ENCODE data around the gene TRAF3IP1.

TRAF3IP1 gene

DNA sequence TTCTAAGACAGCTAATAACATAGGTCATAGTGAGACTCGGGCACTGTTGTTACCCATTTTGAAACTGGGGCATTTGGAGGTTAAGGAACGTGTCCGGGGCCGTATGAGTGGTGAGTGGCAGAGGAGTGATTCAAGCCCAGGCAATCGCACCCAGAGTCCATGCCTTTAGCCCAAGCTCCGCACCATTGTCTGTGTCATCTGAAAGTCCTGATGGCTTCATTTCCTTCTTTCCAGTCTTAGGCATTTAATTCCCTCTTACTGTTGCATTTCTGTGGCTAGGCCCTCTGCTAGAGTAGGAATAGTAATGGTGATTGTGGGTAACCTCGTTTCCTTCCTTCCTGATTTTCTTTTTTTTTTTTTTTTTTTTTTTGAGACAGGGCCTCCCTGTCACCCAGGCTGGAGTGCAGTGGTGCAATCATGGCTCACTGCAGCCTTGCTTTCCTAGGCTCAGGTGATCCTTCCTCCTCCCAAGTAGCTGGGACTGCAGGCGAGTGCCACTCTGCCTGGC lies 56.6 kb downstream of the TRAF3IP1 start:
- in situ Hi-C loops (cut with MboI; ENCODE audit: low sequenced_read_pairs): no loop called here

DNA sequence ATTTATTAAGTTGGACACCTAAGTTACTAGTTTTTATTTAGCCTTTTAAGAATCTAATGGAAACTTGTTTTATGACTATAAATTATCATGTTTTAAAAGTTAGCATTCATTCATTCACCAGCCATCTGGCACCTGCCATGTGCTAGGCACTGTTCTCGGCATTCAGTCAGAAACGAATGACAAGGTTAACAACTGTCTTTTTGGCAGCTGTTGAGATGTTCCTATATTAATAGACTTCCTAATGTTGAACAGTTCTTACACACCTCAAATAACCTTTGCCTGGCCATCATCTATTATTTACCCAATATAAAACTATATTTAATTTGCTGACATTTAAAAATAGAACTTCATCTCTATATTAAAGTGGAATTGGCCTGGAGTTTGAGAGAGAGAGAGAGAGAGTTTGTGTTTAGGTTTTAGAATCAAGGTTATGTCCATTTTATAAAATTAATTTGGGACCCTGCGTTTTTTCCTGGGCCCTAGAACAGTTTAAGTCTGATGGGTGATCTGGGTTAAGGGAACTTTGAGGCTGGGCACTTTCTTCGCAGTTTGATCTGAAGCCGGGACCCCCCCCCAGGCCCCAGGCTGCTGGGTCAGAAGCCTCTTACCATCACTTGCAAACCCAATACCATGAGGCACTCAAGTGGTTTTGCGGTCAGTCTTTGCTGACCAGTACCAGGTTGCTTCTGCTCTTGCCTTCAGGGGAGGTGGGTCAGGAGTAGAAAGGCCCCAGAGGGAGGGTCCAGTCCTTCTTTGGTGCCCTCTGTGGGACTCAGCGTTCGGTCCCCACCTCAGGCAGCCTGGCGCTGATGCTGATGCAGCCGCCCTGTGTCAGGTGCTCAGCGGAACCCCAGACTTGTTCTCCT lies 58.1 kb downstream of the TRAF3IP1 start:
- in situ Hi-C loops (cut with MboI; ENCODE audit: low sequenced_read_pairs): no loop called here

DNA sequence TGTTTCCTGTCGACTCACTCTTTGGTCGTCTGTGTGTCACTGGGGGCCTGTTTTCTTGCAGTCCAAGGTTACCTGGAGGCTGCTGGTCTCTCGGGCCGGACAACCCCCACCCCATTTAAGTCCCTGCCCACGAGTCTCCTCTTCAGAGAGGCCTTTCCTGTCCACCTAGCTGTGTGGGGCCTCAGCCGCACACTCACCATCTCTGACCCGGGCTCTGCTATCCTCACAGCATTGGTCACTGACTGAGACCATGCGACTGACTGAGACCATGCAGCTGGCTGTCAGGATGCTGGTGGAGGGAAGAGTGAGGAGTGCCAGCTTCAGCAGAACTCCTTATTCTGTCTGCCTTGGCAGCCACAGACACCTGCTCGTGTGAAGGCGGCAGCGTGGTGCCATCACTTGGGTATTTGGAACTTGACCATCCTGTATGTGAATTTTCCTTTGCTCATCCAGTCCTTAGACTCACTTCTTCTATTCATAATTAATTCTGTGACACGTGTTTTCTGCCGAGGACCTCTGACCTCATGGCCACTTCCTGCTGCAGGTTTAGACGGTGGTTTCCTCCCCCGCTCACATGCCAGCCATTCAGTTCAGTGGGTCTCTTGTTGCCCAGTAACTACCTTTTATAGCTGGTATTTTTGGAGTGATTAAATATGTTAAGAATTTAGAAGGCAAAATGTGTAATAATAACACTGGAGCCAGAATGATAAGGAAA lies 58.9 kb downstream of the TRAF3IP1 start:
- in situ Hi-C loops (cut with MboI; ENCODE audit: low sequenced_read_pairs): no loop called here

DNA sequence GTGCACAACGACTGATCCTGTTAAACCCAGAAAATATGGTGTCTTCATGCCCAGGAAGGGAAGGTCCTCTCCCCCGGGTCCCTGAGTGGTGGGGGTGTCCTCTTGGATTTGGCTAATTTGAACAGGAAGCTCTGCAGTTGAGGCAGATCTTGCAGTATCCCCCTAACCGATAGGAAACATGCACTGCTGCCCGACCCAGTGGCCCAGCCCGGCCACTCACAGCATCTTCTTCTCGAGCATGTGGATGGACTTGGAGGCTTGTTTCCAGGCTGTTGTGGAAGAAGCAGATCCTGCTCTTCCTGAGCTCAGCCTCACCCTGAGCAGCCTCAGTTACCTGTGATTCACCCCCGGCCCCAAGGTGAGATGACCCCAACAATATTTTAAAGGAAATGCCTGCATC lies 60.0 kb downstream of the TRAF3IP1 start:
- in situ Hi-C loops (cut with MboI; ENCODE audit: low sequenced_read_pairs): no loop called here

DNA sequence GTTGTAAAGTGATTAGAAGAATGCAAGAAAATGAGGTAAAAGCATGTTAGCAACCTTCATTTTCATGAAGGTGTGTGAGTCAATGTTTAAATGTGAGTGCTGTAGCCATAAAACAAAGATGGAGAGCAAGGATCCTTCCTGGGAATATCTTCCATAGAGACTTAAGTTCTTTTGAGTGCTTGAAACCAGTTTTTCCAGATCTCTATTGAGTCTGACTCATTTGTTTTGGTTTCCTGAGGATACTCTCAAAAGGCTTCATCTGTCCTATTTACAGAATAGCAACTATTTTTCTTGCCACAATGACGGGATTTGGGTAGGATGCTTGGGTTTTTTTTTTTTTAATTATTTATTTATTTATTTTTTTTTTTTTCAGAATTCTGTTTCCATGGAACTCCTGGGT lies 60.5 kb downstream of the TRAF3IP1 start:
- in situ Hi-C loops (cut with MboI; ENCODE audit: low sequenced_read_pairs): no loop called here

DNA sequence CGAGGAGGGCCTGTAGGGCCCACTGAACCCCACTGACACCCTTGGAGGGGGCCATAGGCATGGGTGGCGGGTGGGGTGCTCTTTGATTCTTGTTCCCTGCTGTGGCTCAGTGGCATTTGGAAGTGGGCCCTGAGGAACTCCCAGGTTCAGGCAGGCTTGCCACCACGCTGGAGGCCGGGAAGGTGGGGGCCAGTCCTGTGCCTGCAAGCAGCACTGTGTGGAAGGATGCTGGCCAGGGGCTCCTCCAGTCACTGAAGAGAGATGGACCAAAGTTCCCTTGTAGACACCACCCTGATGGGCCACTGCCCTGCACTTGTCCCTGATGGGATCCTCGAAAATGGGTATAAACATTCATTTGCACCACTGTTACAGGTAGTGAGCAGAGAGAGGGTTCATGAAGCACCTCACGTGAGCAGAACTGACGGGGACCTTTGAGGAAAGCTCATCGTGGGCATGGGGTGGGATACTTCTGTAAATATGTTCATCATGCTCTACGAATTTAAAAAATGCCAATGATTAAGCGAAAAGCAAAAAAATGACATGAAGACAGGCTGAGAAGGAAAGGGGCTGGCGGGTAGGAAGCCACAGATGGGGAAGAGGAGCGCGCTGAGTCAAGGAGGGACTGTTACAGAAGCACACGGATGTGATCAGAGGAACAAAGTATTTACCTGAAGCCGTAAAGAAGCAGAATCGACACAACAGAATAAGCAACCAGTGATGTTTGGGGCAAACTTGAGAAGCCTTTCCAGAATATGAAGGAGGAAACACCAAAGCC lies 61.2 kb downstream of the TRAF3IP1 start:
- in situ Hi-C loops (cut with MboI; ENCODE audit: low sequenced_read_pairs): no loop called here

DNA sequence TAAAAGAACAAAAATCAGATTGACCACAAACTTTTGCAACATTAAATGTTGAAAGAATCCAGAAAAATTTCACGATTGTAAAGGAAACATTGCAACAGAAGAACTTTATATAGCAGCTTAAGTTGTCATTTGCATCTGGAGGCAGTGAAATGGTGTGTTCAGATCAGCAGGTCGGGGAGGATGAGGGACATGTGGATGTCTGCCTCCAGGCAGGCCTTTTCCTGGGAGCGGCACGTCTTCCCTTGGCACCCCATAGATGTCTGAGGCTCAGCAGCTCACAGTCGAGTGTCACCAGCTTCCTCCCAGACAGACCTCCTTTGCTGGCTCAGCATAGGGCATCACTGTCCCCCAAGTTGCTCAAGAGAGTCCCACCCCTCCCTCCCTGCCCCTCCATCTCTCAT lies 62.1 kb downstream of the TRAF3IP1 start:
- in situ Hi-C loops (cut with MboI; ENCODE audit: low sequenced_read_pairs): no loop called here

DNA sequence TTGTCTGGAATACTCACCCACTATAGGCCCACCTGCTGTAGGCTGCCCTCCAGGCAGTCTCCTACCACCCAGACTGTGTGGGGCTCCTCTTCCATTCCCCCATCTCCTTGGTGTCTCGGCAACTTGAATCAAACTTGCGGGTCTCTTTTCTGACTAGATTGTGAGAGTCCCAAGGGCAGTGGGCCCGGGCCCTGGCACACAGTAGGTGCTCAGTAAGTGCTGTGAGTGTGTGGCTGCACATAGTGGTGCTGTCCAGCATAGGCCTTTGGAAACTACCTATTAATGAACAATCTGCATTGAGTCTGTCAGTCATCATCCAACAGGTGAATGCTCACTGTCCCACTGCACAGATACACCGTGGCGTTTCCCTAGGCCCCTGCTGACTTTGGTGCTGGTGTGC lies 62.8 kb downstream of the TRAF3IP1 start:
- in situ Hi-C loops (cut with MboI; ENCODE audit: low sequenced_read_pairs): no loop called here

DNA sequence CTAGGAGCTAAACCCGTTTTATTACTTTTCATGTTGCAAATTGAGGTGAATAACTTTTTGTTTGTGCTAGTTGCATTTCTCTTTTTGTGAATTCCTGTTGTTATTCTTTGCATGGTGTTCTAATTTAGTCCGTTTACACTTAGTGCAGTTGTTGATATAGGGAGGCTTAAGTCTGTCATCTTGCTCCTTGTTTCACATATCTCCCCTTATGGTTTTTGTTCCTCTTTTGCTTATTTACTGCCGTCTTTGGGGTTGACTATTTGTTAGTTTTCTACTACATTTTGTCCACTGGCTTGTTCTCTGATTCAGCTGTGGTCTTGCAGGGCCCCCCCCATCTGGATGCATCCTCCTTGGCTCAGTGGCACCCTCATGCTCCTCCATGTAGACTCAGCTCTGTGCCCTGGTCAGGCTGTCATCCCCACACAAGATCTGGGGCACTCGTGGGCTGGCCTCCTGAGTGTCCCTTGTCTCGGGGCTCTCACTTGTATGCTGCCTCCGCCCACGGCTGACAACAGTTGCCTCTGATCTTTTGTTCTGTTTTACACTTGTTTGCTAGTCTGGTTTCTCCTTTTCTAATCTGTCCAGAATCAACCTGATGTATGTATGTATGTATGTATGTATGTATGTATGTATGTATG lies 63.5 kb downstream of the TRAF3IP1 start:
- in situ Hi-C loops (cut with MboI; ENCODE audit: low sequenced_read_pairs): no loop called here

DNA sequence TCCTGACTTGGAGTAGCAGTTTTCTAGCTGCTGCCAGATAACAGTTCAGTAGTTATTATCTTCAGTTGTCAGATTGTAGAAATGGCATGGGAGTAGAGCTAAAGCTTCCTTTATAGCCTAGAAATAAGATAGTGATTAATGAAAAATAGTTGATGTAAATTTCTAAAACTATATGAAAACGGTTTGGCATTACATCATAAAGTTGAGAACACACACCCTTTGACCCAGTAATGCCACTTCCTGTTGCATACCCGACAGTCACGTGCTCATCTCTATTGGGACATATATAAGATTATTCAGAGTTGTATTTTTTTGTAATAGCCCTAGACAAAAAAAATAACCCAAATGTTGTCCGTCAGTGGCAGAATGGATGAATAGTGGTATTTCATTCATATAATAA lies 67.0 kb downstream of the TRAF3IP1 start:
- in situ Hi-C loops (cut with MboI; ENCODE audit: low sequenced_read_pairs): no loop called here

DNA sequence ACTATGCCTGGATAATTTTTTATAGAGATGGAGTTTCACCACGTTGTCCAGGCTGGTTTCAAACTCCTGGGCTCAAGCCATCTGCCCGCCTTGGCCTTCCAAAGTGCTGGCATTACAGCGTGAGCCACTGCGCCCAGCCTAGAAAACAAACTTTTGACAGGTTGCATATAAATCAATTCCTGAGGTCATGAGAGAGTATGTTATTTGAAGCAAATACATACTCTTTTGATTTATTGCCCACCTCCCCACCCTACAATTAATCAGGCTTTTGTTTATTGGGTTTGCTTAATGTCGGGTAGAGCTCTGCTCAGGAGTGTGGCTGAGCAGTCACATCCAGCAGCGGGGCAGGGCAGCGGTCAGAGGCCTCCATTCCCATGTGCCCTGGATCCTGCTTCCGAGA lies 68.5 kb downstream of the TRAF3IP1 start:
- in situ Hi-C loops (cut with MboI; ENCODE audit: low sequenced_read_pairs): no loop called here

DNA sequence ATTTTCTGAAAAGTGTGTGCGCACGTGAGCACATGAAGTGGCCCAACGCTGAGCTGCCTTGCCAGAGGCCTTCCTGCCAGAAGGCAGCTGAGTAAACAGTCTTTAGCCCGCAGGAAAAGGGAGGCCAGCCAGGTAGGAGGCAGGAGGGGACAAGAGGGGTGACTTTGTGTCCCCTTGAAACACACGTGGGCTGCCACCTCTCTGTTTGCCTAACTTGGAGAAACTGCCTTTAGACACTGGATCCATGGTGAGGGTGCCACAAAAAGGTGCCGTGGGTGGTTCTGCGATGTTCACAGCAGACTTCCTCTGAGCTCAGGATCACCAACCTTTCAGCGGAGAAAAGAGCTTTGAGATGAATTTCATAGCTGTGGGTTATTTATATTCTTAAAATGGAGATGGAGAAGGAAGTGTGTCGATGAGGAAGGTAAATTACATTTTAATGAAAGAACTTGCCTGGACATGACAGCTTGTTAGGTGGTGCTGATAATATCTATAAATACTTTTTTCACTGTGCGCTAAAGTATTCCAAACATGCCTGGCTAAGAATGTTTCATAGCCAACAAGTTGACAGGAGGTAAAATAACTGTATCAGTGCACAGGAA lies 69.8 kb downstream of the TRAF3IP1 start:
- in situ Hi-C loops (cut with MboI; ENCODE audit: low sequenced_read_pairs): no loop called here

DNA sequence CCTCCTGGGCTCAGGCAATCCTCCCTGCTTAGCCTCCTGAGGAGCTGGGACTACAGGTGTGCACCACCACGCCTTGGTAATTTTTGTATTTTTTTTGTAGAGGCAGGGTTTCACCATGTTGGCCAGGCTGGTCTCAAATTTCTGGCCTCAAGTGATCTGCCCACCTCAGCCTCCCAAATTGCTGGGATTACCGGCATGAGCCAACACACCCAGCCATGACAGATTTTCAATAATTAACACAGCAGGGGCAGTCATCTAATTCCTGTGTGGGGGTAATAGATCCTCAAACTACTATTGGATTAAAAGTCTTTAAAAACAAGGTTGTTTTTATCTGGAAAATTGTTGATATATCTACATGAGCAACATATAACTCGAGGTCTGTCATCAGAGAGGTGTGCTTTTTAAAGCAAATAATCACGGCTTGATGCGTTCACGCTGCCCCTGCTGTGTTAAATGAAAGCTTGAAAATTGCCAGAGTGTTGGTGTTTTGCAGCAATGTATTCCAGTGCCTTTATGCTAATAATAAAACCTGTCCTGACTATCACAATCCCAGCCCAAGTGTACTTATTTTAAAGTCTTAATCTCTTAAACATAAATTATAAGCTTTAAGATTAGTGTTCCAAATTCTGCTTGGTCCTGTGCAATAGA lies 70.8 kb downstream of the TRAF3IP1 start:
- in situ Hi-C loops (cut with MboI; ENCODE audit: low sequenced_read_pairs): no loop called here

DNA sequence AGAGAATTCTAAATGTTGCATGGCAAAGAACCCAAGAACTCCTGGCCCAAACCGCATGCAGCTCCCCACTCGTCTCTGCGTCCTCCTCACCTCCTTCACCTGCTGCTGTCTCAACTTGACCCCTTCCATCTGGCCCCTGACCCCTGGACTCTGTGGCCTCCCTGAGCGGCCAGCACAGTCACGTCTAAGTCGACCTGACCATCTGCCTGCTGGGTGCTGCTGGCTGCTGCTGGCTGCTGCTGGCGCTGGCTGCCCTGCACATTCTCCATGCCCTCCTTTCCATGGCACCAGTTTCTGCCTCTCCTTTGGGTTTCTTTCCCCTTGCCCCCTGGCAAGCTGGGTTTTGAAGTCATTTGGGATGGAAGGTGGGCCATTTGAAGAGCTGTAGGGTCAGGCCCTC lies 76.3 kb downstream of the TRAF3IP1 start:
- in situ Hi-C loops (cut with MboI; ENCODE audit: low sequenced_read_pairs): no loop called here

DNA sequence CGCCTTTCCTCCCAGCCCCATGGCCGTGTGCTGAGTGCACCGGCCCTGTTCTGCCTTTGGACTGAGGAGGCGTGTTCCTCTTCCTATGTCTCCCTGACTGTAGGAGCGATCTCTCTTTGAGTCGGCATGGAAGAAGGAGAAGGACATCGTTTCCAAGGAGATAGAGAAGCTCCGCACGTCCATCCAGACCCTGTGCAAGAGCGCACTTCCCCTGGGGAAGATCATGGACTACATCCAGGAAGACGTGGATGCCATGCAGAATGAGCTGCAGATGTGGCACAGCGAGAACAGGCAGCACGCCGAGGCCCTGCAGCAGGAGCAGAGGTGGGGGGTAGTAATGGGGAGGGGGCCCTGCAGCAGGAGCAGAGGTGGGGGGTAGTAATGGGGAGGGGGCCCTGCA lies 77.0 kb downstream of the TRAF3IP1 start:
- in situ Hi-C loops (cut with MboI; ENCODE audit: low sequenced_read_pairs): no loop called here

DNA sequence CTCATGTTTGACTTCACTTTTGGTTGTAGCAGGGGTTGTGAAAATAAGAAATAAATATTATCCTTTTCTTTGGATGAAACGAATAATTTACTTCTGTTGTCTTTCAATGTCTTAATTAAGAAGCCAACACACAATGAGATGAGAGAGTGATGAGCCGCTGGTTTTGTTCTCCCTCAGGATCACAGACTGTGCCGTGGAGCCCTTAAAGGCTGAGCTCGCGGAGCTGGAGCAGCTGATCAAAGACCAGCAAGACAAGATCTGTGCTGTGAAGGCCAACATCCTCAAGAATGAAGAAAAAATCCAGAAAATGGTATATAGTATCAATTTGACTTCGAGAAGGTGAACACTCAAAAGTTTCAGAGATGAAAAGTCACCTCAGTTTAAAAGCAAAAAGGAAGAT lies 78.3 kb downstream of the TRAF3IP1 start:
- in situ Hi-C loops (cut with MboI; ENCODE audit: low sequenced_read_pairs): no loop called here

DNA sequence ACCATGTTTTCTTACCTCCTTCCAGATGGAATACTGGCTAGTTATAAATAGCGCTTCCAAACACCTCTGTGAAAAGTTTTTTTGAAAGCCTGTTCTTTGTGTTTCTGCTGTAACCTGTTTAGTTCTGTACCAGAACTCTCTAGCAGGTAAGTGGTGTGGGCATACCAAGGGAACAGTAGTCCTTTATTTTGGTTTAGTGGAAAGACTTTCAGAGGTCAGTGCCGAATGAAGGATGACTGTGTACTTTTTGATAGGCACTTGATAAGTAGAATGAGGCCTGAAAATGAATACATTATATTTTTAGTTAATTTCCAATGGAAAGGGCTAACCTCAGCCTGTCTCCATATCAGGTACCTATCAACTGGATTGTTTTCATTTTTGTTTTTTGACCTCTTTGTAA lies 78.8 kb downstream of the TRAF3IP1 start:
- in situ Hi-C loops (cut with MboI; ENCODE audit: low sequenced_read_pairs): no loop called here

DNA sequence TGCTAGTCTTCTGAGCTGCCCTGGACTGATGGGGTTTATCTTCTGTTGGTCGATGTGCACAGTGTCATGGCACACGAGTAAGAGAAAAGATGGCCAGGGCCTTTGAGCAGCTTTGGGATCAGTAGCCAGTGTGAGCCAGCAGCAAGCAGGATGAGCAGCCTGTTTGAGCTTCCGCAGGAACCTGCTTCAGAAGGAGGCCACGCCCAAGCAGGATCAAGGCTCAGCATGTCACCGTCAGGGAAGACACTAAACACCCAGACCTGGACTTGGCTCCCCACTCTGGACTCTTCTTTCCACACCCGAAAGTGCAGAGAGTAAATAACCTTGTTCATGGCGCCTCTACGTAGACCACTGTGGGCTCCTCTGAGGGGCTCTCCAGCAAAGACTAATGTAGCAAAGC lies 81.2 kb downstream of the TRAF3IP1 start:
- in situ Hi-C loops (cut with MboI; ENCODE audit: low sequenced_read_pairs): no loop called here

DNA sequence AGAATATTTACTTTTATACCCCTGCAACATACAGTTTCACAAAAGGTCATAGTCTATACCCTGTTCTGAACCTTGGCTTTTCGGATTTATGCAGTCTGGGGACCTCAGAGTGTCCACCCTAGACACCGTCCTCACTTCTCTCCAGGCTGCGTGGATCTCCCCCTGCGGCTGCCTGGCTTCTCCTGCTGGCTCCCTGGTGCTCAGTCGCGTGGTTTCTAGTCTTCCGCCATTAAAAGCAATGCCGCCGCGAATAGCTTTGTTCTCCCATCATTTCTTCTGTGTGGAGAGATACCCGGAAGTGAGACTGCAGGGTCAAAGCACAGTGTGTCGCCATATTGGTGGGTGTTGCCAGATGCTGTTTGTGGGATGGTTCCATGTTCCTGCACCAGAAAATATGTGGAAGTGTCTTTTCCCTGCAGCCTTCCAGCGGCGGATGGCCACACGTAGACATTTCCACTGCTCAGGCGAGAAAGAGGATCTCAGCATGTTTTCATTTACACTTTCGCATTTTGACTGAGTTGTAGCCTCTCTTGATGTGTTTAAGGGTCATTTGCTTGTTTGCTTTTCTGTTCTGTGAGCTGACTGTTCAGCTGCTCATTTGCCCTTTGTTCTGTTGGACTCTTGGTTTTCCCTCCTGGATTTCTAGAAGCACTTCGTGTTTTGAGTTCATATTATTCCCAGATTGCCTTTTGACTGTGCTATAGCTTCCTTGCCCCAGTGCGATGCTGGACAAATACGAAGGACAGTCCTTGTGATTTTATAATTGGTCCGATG lies 83.5 kb downstream of the TRAF3IP1 start:
- in situ Hi-C loops (cut with MboI; ENCODE audit: low sequenced_read_pairs): no loop called here

Measured in HL-60/S4 (cell line).